CD4-positive, alpha-beta T cell treated with Interleukin-10 for 1 hour (primary cell): ENCODE data around the gene SRGAP3.

Source experiments
- DNase-seq: peaks from one replicate; pipeline ENCODE4 v3.0.0-alpha.2; 2020

SRGAP3 gene

DNA sequence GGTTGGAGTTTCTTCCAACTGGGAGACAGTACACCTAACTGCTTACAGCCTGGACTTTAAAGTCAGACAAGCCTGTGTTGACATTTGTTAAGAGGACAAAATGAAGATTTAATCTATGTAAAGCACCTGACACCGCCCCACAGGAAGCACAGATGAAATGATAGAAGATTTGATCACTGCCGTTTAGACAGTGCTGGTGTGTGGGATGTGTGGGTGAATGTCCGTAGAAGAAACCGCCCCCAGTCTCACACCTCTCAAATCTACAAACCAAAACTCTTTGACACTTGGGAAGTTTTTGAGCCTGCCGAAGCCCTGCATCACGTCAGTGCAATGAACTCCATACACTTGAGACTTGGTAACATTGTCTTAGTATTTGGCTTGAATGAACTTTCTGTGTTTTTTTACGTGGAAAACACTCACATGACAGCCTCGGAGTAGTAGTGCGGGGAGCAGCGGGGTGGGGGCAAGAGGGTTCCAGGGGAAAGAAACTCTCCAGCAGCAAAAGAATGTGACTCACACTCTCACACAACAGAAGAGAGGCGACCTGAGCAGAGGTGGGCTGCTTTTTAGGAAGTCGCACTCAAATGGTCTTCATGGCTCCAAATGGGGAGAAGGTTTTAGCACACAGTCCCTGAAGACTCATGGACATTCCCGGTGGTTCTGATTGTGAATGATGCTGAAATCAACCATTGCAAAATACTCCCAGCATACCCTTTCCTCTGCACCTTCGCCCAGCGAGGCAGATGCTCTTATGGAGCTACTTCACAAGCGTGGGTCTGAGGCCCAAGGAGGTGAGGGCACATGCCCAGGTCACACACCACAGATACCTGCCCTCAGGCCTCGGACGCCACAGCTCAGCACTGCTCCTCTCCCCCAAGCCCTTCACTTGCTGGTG, 79.2 kb downstream of the SRGAP3 start:
- DNase-seq: peak; percentile 27

- DNase-seq: no peak
Observed at GRCh38 chr3:9169326-9169725, 80.1 kb downstream of the SRGAP3 start.

GRCh38 chr3:9168241-9168741, 81.2 kb downstream of the SRGAP3 start:
- peak; percentile 30 for DNase-seq

GRCh38 chr3:9167222-9167621, 82.2 kb downstream of the SRGAP3 start:
- DNase-seq: no peak

DNA sequence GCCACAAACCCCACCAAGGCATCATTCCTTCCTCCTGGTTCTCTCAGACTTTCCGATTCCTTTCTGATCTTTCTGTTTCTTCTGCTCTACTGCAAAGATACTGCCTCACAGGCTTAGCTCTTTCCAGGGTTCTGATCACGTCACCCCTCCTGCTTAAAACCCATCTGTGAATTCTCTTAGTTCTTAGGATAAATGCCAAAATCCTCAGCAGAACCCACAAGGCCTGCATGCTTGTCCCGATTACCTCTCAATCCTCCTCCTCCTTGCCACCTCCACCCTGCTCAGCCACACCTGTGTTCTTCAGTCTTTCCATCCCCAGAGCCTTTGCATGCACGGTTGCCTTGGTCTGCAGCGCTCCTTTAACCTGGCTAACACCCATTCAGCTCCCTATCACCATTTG, 84.0 kb downstream of the SRGAP3 start:
- no peak for DNase-seq

DNA sequence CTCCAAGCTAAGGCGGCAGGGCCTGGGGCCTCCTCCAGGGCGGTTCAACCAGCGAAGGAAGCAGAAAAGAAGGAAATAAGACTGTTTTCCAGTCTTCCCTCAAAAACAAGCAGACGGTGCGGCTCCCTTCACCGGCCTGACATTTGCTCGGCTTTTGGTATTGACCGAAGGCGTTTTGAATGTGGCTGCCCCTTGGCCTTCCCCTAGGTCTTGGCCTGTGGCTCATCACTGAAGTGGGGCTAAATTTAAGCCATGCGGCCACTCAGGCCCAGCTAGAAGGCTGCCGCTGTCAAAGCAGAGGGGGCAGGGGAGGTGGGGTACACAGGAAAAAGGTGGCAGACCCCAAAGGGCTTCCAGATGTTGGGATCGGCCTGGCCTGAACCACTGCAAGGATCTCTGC, 86.2 kb downstream of the SRGAP3 start:
- DNase-seq: no peak

DNA sequence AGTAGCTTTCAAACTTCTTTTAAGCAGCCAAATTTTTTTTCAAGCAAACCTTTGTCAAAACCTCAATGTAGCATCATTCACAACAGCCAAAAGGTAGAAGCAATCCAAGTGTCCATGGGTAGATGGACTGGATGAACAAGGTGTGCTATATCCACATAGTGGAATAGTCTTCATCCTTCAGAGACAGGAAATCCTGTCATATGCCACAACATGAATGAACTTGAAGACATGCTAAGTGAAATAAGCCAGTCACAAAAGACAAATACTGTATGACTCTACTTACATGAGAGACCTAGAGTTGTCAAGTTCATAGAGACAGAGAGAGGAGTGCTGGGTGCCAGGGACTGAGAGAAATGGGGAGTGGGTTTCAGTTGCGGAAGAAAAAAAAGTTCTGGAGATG, 87.6 kb downstream of the SRGAP3 start:
- DNase-seq: no peak

GRCh38 chr3:9161298-9161697, 88.1 kb downstream of the SRGAP3 start:
- no peak for DNase-seq

GRCh38 chr3:9158865-9159630, 90.4 kb downstream of the SRGAP3 start:
- DNase-seq: no peak

- no peak for DNase-seq
Observed at GRCh38 chr3:9157651-9158362, 91.6 kb downstream of the SRGAP3 start.

DNA sequence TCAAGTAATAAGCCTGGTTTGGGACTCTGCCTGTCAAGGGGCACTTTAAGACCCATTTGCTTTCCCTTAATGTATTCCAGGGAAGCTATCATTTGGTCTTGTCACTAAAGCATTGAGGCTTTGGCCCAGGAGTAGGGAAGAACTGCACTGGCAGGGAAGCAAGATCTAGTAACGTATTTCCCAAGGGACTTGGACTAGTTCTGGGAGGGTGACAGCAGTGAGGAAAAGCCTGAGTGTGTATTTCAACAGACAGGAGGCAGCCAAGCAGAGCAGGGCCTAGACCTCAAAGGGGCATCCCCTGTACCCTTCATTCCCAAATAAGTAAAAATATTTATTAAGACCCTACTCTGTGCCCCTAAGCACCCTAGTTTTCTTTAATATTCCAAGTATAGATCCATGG, 92.8 kb downstream of the SRGAP3 start:
- DNase-seq: no peak

DNA sequence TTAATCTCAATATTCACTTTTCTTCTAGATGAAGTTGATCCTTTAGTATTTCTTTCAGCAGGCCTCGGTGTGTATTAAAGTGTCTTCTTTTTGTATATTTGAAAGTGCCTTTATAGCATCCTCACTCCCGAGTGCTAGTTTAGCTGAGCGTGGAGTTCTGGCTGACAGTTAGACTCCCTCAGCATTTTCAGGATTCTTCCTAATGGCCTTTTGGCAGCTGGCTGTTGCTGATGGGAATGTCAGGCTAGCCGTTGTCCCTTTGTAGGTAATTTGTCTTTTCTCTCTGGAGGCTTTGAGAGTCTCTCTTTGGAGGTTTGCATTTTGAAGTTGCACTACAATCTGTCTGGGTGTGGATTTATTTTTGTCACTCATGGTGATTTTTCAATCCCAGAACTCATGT, 94.4 kb downstream of the SRGAP3 start:
- no peak for DNase-seq

- DNase-seq: no peak
Observed at GRCh38 chr3:9153904-9154619, 95.4 kb downstream of the SRGAP3 start.

DNA sequence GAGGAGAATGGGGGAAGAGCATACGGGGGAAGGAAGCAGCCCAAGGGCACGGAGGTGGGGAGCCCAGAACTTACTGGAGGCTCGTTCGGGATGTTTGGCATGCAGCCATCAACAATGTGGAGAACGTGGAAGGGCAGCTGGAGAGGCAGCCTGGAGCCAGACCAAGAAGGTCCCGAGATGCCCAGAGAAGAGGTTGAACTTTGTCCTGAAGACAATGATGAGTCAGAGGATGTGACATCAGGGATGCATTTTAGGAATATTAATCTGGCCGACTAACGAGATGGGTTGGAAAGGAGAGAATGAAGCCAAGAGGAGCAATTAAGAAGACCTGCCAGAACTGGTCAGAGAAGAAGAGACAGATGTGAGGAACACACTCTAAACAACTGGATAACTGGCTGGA, 98.2 kb downstream of the SRGAP3 start:
- DNase-seq: no peak

GRCh38 chr3:9149566-9149965, 99.9 kb downstream of the SRGAP3 start:
- no peak for DNase-seq

DNA sequence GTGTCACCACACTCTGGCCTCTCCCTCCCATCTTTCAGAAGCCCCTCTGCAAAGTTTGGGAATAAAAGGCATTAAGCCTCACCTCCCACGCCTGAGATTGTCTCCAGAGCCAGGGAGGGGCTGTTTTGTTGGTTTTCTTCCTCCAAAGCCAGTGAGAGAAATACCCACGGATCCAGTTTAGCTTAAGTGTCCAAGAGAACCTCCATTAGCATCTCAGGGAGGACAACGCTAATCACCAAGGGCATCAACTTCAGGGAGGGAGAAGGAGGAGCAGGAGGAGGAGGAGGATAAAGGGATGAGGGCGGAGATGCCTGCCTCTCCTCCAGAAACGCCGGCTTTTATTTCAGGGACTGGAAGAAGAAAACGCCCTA, 101.6 kb downstream of the SRGAP3 start:
- no peak for DNase-seq

- DNase-seq: no peak
Observed at GRCh38 chr3:9147215-9147895, 102.1 kb downstream of the SRGAP3 start.

GRCh38 chr3:9146367-9147071, 102.9 kb downstream of the SRGAP3 start:
- DNase-seq: no peak

GRCh38 chr3:9143184-9143583, 106.3 kb downstream of the SRGAP3 start:
- DNase-seq: no peak

DNA sequence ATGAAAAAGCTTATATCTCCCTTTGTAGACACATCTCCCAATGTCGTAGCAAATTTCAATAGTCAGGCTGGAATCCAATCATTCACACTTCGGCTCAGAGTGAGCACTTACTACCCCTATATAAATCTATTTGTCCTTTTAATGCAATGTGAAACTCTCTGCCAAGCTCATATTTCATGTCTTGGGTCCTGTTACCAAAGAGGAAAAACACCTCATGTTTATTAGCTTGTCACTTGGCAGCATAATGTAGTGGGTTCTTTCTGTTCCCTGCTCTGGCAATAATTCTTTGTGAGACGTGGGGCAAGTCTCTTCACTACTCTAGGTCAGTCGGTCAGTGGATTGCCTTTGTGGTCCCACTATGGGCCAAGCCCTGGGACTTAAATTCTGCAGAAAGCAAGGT, 107.1 kb downstream of the SRGAP3 start:
- DNase-seq: no peak

- DNase-seq: no peak
Observed at GRCh38 chr3:9141928-9142289, 107.5 kb downstream of the SRGAP3 start.

DNA sequence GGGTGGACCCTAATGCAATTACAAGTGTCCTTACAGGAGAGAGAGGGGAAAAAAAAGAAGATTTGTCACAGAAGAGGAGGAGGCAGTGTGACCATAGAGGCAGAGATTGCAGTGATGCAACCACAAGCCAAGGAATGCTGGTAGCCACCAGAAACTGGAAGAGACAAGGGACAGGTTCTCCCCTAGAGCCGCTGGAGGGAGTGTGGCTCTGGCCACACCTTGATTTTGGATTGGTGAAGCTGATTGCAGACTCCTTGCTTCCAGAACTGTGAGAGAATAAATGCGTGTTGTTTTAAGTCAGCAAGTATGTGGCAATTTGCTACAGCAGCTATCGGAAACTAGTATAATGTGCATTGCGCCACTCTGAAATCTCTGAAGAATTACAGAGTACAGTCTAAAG, 110.1 kb downstream of the SRGAP3 start:
- no peak for DNase-seq
